Measurements from ENCODE around the gene RAB20.

DNA sequence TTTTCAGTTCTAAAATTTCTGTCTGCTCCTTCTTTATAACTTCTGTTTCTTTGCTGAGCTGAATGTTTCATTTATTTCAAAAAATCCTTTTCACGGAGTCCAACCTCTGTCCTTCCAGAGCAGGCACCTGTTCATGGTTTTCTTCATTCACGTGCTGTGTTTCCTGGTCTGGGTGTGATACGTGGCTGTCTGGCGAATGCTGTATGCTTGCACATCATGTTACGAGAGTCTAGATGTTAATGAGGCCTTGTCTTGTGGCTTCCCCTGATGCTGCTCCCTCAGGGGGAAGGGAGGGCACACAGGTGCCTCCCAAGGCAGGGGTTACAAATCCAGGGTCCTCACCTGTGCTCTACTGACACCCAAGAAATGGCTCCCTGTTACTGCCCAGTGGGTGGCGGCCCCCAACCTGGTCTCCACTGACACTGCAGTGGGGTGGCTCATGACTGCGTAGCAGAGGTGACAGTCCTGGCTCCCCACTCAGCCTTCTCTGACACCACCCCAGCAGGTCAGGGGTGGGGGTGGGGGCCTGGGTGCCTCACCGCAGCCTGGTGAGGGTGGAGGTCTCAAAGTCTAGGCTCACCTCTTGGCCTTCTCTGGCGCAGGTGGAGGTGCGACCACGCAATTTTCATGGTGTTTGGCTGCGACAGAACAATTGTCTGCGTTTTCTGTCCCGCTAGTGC is 20.1 kb upstream of the RAB20 start:
- TF ChIP-seq BCL6 (CRISPR knock-in tag; IDR thresholded peaks at IDR 0.05) (no peak), HOXB6 (CRISPR knock-in tag; IDR thresholded peaks at IDR 0.05; ENCODE audit: borderline replicate concordance) (no peak), RAD21 (CRISPR knock-in tag; conservative IDR thresholded peaks at IDR 0.05 in 1 of 2, IDR thresholded peaks at IDR 0.05 in 1 of 2) (no peak), MTA1 (IDR thresholded peaks at IDR 0.05; ENCODE audit: borderline replicate concordance) (no peak), RBBP5 (IDR thresholded peaks at IDR 0.05; ENCODE audit: borderline replicate concordance, insufficient read depth, low read length, poor library complexity, severe bottlenecking) (no peak), EZH2 (IDR thresholded peaks at IDR 0.05; ENCODE audit: borderline replicate concordance, low read depth, low read length) (no peak), ZNF217 (CRISPR knock-in tag; IDR thresholded peaks at IDR 0.05) (no peak), NFE2 (IDR thresholded peaks at IDR 0.05; ENCODE audit: low read depth) (no peak), NR2C2 (CRISPR knock-in tag; IDR thresholded peaks at IDR 0.05) (no peak), NR2C2 (tag; IDR thresholded peaks at IDR 0.05) (no peak), SRSF9 (IDR thresholded peaks at IDR 0.05; ENCODE audit: borderline replicate concordance, low read depth, low read length) (no peak)
- TF ChIP-seq, protein P1, sequence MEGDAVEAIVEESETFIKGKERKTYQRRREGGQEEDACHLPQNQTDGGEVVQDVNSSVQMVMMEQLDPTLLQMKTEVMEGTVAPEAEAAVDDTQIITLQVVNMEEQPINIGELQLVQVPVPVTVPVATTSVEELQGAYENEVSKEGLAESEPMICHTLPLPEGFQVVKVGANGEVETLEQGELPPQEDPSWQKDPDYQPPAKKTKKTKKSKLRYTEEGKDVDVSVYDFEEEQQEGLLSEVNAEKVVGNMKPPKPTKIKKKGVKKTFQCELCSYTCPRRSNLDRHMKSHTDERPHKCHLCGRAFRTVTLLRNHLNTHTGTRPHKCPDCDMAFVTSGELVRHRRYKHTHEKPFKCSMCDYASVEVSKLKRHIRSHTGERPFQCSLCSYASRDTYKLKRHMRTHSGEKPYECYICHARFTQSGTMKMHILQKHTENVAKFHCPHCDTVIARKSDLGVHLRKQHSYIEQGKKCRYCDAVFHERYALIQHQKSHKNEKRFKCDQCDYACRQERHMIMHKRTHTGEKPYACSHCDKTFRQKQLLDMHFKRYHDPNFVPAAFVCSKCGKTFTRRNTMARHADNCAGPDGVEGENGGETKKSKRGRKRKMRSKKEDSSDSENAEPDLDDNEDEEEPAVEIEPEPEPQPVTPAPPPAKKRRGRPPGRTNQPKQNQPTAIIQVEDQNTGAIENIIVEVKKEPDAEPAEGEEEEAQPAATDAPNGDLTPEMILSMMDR (IDR thresholded peaks at IDR 0.05 in 2 of 3, conservative IDR thresholded peaks at IDR 0.05 in 1 of 3; ENCODE audit: insufficient read depth in 2 of 3, low read depth in 1 of 3, low read length in 3 of 3): no peak
- TF ChIP-seq, protein P2, sequence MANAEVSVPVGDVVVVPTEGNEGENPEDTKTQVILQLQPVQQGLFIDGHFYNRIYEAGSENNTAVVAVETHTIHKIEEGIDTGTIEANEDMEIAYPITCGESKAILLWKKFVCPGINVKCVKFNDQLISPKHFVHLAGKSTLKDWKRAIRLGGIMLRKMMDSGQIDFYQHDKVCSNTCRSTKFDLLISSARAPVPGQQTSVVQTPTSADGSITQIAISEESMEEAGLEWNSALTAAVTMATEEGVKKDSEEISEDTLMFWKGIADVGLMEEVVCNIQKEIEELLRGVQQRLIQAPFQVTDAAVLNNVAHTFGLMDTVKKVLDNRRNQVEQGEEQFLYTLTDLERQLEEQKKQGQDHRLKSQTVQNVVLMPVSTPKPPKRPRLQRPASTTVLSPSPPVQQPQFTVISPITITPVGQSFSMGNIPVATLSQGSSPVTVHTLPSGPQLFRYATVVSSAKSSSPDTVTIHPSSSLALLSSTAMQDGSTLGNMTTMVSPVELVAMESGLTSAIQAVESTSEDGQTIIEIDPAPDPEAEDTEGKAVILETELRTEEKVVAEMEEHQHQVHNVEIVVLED (CRISPR knock-in tag; IDR thresholded peaks at IDR 0.05): no peak
